ENCODE results near the gene M1AP.

Gene M1AP

GRCh38 chr2:74524955-74525716 is 123.0 kb downstream of the M1AP start:
- DNase-seq (ENCODE audit: low spot score), result no peak

GRCh38 chr2:74524005-74524404 is 124.1 kb downstream of the M1AP start:
- DNase-seq (ENCODE audit: low spot score), result no peak

GRCh38 chr2:74522516-74522915 is 125.6 kb downstream of the M1AP start:
- no peak for DNase-seq (ENCODE audit: low spot score)

GRCh38 chr2:74516650-74517049 is 131.5 kb downstream of the M1AP start:
- no peak for DNase-seq (ENCODE audit: low spot score)

GRCh38 chr2:74515981-74516633 is 132.0 kb downstream of the M1AP start:
- DNase-seq (ENCODE audit: low spot score), result peak; percentile 71

- no peak for DNase-seq (ENCODE audit: low spot score)
Measured at GRCh38 chr2:74515271-74515980, 132.7 kb downstream of the M1AP start.

- DNase-seq (ENCODE audit: low spot score), result no peak
Measured at GRCh38 chr2:74514368-74515270, 133.5 kb downstream of the M1AP start, which contains the start of gene TLX2. Gene TLX2, plus strand, starts transcription at chr2:74514450. Its CDS starts 357 bp downstream, at chr2:74514807.

- no peak for DNase-seq (ENCODE audit: low spot score)
Measured at GRCh38 chr2:74513605-74514367, 134.3 kb downstream of the M1AP start.

- DNase-seq (ENCODE audit: low spot score), result no peak
Measured at GRCh38 chr2:74512744-74513604, 135.2 kb downstream of the M1AP start.

- DNase-seq (ENCODE audit: low spot score), result no peak
Measured at GRCh38 chr2:74511104-74511989, 136.8 kb downstream of the M1AP start.

GRCh38 chr2:74510272-74510671 is 137.9 kb downstream of the M1AP start:
- no peak for DNase-seq (ENCODE audit: low spot score)

- no peak for DNase-seq (ENCODE audit: low spot score)
Measured at GRCh38 chr2:74507926-74508520, 140.1 kb downstream of the M1AP start.

Data from CD4-positive, alpha-beta T cell treated with Interleukin-6 at 100 ng/mL for 8 hours (primary cell).